Astrocyte (in vitro differentiated cells and primary cell): ENCODE measurements around the gene LPIN3.

Experiments used
- CTCF ChIP-seq: IDR thresholded peaks from 2 replicates; pipeline ENCODE4 v1.5.1; 2011; ENCODE audit warnings: low read depth, mild to moderate bottlenecking, inconsistent platforms, low read length, moderate library complexity; ENCODE audit not compliant: insufficient read depth
- EZH2 ChIP-seq: IDR thresholded peaks from 2 replicates; pipeline ENCODE4 v1.6.1; 2012; ENCODE audit warnings: mild to moderate bottlenecking, low read length, inconsistent platforms; ENCODE audit not compliant: insufficient read depth

DNA sequence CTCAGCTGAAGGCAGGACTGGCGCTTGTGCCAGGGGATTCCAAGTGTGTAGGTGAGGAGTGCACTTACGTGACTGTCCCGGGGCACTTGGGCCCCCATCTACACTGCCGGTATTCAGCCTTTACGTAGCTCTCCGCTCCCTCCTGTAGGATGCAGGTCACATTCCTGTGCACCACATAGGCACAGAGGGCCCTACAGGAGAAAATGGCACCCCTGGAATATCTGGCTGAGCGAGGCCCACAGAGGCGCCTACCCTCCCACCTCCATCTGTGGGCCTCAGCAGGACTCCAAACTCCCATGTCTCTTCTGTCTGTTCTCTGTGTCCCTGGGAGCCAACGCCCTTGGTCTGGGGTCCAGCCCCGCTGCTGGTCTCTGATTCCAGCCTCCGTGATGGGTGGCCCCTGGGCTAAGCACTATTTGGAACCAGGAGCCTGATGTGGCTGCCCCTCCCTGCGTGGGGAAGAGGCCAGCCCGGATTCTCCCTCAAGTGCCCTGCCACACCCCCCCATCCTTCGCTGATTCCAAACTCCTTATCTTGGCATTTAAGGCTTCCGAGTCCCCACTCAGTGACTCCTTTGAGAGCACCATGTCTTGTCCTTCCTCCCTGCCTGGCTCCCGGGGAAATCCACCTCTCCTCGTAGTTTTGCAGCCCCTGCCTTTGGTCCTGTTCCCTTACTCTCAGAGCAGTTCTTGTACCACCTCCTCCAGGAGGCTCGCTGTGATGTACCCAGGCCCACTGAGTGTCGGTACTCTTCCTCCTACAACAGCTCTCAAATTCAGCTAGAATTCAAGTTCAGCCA, 24.5 kb downstream of the LPIN3 start:
- no peak for TF ChIP-seq CTCF
- TF ChIP-seq EZH2 = no peak
